HG03571 (cell line): Measurements from ENCODE around the gene MGAT5.
A peak's percentile ranks its signal among the peaks of the same experiment; 100 is the strongest.

Experiments
- ATAC-seq: cut with Tn5 transposase; IDR thresholded peaks from one replicate; pipeline ENCODE4 v1.9.1; 2021; ENCODE audit not compliant: unreplicated experiment

MGAT5 gene

DNA sequence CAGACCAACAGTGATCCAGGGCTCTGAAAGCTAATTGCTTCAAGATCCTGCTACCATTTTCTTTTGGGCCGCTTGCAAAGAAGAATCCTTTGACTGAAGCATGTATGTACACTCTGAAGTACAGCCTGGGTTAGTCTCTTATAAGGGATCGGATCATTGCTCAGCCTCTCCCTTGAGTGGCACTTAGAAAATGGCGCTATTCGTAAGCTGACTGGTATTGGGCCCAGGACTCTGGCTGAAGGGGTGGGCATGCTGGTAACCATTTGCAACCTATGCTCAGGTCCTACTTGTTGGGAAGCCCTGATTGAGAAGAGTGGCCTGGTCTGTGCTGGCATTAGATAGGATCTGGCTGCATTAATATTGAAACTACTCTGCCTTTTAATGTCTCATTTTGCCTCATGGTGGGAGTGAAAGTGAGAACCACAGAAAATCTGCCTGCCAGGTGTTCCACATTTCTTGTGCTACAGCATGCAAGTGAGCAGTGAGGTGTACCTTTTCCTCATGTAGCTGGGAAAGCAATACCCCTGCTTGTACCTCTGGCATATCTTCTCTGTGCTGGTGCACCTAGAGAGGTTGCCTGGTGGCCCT lies 661 bp upstream of the MGAT5 start:
- peak; percentile 70 for ATAC-seq

DNA sequence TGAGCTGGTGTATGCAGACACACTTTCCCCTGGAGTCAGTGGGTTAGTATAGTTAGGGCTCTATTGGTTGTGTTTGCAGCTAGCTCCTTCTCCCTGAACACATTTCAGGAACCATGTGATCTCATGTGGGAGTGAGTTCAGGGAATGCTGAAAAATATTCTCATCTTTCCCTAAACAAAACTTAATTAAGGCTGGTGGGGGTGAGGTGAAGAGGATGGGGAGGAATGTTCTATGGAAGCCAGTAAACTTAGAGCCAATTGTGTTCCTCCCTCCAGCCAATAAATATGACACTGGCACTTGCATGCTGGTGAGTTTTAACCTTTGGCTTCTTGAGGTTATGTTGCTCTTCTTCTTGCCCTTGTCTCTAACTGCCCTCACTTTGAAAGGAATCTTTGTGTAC lies 952 bp downstream of the MGAT5 start:
- no peak for ATAC-seq

DNA sequence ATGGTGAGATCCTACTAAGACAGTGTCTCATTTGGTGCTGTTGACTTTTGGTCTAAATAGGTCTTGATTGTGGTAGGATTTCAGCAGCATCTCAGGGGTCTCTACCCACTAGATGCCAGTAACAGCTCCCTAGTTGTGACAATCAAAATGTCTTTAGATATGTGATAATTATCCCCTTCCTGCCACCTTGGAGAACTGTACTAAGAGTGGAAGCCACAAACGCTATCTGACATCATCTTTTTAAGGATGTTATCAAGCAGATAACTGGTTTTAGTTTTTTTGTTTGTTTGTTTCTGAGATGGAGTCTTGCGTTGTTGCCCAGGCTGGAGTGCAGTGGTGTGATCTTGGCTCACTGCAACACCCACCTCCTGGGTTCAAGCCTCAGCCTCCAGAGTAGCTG lies 3.1 kb downstream of the MGAT5 start:
- no peak for ATAC-seq

DNA sequence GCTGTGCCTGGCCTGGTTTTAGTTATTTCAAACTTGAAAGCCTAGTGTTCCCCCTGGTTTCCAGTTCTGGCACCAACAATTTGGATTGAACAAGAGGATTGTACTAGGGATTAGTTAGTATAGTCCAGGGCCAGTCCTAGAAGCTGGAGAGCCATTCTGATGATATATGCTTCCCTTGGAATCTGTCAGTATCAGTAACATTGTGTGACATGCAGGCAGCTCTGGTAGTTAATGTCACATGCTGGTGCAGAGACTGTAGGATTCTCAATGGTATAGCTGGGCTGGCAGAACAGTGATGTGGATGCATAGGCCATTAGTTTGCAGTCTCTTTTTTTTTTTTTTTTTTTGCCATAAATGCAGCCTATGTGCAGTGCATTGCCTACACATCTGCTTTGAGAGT lies 3.6 kb downstream of the MGAT5 start:
- no peak for ATAC-seq

DNA sequence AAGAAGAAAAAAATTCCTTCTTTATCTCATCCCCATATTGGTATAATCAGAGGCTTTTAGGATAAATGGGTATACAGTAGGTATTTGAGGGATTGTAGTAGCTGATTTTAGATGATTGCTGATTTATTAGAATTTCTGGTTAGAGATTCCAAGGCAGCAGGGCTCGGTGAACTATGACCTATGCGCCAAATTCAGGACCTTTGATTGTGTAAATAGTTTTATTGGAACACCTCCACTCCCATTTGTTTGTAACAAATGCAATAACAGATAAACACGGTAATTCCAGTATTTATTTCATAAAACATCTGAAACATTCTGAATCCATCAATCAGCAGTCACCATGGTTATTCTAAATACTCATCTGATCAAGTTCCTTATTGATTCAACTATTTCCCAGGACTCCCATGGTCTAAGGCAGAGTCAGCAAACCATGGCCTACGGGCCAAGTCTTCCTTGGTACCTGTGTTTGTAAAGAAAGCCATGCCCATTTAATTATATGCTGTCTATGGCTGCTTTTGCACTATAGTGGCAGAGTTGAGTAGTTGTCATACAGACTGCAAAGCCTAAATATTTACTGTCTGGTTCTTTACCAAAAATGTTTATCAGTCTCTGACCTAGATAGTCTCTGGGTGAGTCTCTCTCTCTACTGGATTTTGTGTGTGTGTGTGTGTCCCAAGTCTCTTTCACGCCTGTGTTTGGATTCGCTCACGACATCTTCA lies 4.3 kb downstream of the MGAT5 start:
- no peak for ATAC-seq

DNA sequence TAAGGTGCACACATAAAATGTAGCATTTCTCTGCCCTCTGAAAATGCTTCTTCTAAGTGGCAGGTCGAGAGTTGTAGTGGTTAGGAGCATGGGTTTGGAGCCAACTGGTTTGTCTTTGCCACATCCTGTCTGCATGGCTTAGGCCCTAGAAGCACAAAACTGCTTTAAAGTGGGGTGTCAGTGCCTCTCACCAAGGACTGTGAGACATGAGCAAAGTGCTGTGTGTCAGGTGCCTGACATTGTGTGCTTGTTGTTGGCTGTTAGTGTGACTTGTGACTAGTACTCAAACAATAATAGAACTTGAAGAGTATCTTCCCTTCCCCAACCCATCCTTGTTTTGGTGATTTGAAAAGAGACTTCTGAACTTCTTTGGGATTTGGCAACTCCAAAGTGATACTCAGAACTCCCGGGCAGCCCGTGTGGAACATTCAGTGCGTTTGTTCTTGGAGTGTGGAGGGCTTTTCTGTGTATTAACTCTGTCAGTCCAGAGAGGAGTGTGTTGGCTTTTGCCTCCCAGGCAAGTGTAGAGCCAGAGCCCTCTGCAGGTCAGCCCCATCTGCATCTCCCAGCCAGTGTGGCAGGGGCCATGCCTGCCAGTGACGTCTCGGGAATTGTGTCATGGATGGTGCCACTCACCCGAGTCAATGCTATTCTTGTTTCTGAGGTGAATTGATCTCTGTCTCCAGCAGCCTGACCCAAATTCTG lies 5.0 kb downstream of the MGAT5 start:
- peak; percentile 43 for ATAC-seq

DNA sequence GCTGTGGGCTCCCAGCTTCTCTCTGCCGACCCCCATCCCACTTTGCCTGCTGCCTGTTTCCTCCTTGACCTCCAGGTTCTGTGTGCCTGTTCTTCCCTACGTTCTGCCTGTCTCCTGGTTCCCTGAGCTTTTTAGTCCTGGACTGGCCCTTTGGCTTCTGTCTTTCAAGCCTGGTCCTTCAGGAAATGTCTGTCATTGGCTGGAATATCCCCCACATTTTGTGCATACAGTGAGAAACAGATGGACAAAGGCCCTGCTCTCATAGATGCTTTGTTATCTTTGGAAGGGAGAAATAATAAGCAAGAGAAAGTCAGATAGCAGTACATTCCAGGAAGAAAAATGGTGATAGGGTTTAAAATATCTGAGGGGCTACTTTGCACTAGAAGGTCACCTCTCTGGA lies 5.7 kb downstream of the MGAT5 start:
- ATAC-seq: no peak

DNA sequence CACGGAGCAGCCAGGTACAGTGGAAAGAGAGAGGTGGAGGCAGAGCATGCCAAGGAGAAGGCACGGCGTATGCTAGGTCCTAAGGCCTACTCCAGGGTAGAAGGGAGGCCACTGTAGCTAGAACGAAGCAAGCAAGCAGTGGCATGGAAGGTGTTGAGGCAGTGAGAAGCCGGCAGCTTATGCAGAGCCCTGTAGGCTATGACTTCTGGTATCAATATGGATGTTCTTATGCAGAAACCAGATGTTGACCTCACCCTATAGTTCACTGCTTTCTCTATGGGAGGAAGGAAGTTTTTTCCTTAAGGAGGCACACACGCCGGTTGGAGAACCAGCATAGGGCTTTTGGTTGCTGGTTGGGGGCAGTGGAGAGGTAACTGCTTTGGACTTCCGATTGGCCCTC lies 6.1 kb downstream of the MGAT5 start:
- no peak for ATAC-seq

DNA sequence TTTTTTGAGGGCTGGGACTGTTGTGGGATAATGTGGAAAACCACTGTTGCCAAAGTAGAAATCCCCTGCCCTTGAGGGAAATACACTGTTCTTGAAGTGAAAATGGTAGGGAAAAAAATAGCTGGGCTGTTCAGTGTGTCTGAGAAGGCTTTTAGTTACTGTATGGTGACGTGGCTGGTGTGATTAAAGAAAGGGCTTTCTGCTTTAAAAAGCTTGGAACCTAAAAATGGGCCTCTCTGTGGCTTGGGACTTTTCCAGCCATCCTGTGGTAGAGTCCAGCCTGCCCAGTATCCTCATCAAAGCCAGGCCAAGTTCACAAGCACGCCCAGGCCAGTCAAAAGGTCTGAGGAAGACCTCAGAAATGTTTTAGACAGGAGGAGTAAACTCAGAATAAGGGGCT lies 6.8 kb downstream of the MGAT5 start:
- ATAC-seq: no peak

DNA sequence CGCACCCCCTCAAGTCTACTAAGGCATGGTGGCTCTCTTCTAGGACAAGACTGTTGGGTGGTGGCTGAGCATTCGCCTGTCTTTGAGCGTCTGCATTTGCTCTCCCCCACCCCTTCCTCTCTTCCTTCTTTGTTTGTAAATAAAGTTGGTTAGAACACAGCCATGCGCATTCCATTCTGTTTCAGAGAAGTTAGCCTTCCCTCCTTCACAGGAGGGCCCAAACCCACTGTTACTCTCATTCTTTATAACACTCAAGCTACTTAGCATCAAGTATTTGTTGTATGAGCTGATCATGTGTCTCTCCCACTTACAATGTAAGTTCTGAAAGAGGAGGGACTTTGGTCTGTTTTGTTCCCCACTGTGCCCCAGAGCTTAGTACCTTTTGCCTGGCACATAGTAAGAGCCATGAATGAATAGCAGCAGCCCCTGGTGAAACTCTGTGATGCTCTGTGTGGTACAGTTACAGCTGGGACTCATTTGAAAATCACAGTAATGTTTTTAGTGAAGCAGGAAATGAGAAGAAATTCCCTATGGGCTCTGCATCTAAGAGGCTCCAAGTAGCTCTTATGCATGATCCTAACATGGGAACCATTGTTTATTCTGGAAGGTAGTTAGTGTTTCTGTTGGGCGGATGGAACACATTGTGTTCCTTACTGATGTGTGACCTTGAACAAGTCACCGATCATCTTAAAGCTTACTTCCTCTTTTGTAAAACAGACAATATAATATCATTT lies 7.7 kb downstream of the MGAT5 start:
- ATAC-seq: peak; percentile 40

DNA sequence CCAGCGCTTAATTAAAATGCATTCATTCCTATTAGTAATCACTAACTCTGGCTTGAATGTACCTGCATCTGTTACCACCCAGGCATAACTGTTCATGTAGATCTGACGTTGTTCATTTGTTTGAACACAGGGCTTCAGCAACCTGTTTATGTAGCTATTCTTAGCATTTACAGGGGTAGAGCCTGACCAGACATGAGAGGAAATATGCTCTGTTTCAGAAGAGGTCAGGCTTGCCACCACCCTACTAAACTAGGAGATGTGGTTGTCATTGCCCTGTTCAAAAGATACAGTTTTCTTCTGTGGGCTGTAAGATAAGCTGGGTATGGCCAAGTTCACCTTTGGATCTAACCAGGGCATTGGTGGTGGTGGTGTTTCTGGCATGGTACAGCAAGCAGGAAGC lies 8.8 kb downstream of the MGAT5 start:
- ATAC-seq: peak; percentile 48

DNA sequence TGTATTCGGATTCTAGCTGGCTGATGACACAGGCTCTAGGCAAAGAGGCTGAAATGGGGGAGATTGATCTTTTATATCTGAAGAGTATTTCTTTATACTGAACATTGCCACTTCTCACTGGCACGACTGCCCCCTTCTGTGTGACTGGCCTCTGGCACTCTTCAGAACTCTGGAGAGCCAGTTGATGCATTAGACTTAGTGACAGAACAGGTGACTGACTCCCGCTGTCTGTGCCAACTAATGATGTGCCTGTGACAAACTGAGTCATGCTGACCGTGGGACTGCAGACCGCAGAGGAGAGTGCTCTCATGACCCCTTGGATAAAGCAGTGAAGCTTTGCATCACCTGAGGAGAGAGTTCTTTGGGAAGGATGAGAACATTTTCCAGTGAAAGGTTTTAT lies 14.4 kb downstream of the MGAT5 start:
- ATAC-seq: no peak

DNA sequence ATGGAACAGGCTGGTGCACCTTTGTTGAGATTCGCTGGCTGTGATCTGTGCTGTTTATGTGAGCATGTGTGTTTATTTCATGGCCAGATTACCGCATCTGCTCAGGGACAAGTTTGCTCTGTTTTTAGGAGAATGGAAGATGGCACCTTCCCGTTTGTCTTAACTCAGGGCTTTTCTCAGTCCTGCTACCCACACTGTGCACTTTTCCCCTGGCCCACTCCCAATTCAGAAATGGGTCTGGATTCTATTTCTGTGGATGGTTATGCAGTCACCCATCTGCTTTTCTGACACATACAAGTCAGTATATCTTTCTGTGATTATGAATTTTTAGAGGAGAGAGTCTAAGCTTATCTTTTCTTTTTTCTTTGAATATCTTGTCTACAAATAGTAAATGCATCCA lies 15.4 kb downstream of the MGAT5 start:
- ATAC-seq: no peak

DNA sequence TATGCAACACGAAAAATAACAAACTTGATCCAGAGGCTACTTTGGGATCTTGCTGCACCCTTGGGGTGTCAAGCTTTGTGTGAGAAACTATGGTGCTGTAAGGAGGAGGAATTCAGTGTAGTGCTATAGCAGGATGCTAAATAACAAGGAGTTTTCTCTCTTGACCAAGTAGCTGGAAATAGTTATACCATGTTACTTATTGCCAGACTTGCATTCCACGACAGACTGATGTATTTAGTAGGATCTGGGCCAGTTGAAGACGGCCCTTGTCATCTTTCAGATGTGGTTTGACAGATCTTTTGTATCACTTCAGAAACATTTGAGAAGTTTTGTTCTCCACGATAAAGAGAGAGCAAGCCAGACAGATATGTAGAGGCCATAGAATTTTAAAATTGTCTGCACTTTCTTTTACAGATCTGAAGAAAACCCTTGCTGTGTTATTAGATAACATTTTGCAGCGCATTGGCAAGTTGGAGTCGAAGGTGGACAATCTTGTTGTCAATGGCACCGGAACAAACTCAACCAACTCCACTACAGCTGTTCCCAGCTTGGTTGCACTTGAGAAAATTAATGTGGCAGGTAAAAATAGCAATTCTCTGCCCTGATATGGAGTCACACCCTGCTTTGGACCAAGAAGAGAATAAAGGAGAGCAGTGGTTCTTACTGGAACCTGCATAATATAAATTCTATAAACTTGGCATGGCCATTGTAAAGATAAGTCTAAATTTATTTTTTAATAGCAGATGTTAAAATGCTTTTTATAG lies 16.3 kb downstream of the MGAT5 start:
- no peak for ATAC-seq

DNA sequence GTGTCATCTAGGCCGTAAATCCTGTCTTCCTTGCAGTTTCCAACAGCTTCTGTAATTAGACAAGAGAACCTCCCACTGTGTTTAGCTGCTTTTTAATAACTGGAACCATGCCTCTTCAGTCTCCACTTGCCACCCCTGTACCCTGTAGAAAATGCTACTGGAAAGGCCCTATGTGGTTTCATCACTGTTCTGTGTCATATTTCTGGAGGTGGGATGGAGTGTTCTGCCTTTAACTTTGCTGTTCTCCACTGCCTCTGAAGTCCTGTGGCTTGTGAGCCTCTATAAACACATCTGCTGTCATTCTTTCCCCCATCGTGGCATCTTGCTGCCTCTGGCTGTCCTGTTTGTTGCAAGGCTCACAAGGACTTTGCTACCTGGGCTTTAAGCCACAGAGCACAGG lies 17.9 kb downstream of the MGAT5 start:
- ATAC-seq: no peak

DNA sequence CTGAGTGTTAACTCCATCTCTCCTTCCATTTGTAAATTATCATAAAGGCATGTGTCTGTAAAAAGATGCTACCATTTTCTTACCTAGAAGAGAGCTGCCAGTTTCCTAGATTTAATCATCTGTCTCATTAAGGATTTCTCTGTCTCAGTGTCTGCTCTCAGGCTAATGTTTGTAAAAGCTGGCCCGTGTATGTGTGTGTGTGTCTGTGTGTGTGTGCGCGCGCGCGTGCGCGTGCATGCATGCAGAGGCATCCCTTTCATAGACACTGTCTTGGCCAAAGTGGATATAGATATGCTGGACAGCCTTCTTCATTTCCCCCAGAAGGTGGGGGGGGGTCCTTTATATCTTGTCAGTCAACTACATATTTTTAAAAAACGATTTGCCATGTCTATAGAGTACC lies 18.9 kb downstream of the MGAT5 start:
- ATAC-seq: no peak

DNA sequence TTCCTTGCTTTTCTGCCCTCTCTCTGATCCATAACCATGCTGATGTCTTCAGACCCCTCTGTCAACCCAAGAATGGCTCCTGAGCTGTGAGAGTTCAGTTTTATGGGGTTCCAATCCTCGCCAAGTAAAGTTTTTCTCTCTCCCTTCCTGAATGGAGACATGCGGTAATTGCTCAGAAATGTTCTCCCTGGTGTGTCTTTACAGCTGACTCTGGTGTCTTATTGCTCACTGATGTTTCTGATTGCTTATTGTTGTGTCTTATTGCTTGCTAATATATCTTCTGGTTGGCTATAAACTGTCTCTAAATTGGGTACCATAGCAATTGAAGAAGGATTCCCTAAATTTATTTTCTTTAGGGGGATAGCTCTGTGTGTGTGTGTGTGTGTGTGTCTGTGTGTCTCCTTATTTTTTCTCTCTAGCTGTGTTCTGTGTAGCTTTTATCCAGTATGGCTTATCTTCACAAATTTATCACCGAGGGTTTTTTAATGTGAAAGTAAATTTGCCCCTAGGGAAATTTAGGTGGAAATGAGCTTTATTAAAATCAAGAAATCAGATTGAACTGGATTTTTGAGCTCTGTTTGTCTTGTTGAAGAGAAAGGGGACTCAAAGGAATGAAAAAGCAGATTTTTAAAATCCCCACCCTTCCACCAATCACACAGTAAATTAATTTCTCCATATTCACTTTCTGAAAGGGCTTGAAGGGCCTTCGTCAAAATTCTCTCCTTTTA lies 19.5 kb downstream of the MGAT5 start:
- ATAC-seq: no peak

DNA sequence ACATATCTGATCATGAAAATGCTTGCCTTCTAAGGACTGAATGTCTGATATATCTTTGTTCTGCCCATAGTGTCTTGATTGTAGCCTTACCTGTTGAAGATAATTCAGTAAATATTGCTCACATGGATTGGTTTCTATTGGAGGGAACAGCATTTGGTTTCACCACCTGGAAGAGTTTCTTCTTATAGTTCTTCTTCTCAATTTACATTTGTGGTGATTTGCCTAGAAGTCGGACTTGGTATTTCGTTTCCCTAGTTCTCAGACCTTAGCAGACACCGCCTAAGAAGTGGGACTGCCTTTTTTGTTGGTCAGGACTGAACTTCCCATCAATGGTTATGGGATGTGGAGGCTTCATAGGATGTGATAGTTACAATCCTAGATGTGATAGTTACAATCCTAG lies 20.2 kb downstream of the MGAT5 start:
- no peak for ATAC-seq

DNA sequence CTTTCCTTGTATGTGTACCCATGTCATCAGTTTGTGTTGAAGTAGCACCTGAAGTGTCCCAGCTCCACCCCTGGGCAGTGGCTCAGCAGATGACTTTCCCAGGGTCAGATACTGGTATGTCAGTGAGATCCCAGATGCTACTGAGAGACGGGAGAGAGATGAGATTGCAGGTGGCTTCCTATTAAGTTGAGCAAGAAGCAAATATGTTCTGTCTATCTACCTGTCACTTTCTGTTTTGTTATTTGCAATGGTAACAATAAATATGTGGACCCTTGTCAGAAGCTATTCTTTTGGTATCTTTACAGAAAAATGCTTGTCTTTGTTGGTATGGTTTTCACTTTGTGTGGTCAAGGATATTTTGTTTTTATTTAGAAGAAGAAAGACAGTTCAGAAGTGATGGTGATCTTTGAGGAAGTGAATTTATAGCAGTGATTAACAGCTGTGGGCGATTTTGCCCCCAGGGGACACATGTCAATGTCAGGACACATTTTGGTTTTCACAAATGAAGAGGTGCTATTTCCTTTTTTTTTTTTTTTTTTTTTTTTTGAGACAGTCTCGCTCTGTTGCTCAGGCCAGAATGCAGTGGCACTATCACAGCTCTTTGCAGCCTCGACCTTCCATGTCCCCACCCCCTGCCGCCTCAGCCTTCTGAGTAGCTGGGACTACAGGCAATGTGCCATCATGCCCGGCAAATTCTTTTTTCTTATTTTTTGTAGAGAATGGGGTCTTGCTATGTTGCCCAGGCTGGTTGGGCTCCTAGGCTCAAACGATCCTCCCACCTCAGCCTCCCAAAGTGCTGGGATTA lies 21.4 kb downstream of the MGAT5 start:
- ATAC-seq: peak; percentile 79
